GM12878 (cell line): ENCODE data around the gene LSM2. TPM values are rescaled to one million over a fixed set of nuclear protein-coding genes. Genes with fewer than 3 reads are reported as not detected.
"Not testable (repeated sequence)": the region's sequence is repeated elsewhere in the genome, so short reads cannot be mapped to it uniquely, and the experiment has no call there.

Experiments used
- ATAC-seq: fragments of 200-7000 bp; cut with Tn5 transposase; 3 replicates; pipeline ENCODE4 v1.9.1; 2020; ENCODE audit warnings: mild to moderate bottlenecking, moderate library complexity
- BruUV-seq: library from RNA; stranded (reverse); fragments of 400-500 nt; replicated peaks from 2 replicates; lab custom pipeline; 2021; lab: Mats Ljungman, UMichigan
- CTCF ChIA-PET: fragments of 300-600 bp; sonication (Branson Sonifier 250); formaldehyde crosslinking; extraction: SDS; loops from one replicate; lab custom pipeline; 2021; ENCODE audit warnings: inconsistent platforms; lab: Yijun Ruan, JAX
- POLR2A ChIA-PET: fragments of 350-600 bp; formaldehyde crosslinking; extraction: SDS; loops from one replicate; lab custom pipeline; 2021; ENCODE audit warnings: inconsistent platforms; lab: Charles Lee
- RAD21 ChIA-PET: fragments of 300-600 bp; sonication (Branson Sonifier 250); formaldehyde crosslinking; loops from one replicate; lab custom pipeline; 2023; ENCODE audit warnings: antibody characterized with exemption; ENCODE audit not compliant: unreplicated experiment; lab: Charles Lee
- SMC1A ChIA-PET: fragments of 300-600 bp; sonication (Branson Sonifier 250); formaldehyde crosslinking; loops from one replicate; lab custom pipeline; 2023; ENCODE audit not compliant: unreplicated experiment, uncharacterized antibody; lab: Charles Lee
- DNase-seq: peaks from one replicate; pipeline ENCODE4 v3.0.0-alpha.2; 2011; ENCODE audit warnings: low read depth, low spot score
- FAIRE-seq: peaks from 3 replicates; lab custom pipeline; 2011; peaks lifted over from hg19 to GRCh38; lab: Jason Lieb, UNC
- H2AFZ ChIP-seq: 2 replicates; pipeline ENCODE4 v1.6.0; 2011; ENCODE audit warnings: low read depth, low read length, control low read depth; ENCODE audit not compliant: control insufficient read depth
- H3K27ac ChIP-seq: 2 replicates; pipeline ENCODE4 v1.5.1; 2011; ENCODE audit warnings: control low read depth; ENCODE audit not compliant: control insufficient read depth, insufficient read depth
- H3K27me3 ChIP-seq, 2 experiments: replicated peaks in 1 of 2; 2 replicates each; pipeline versions ENCODE4 v1.6.0 to v1.6.1; 2011; ENCODE audit warnings: low read length in 1 of 2; ENCODE audit not compliant: control insufficient read depth in 2 of 2, insufficient read depth in 2 of 2
- H3K36me3 ChIP-seq, 2 experiments: 2 replicates each; pipeline ENCODE4 v1.5.1; 2011; ENCODE audit warnings: low read length in 1 of 2; ENCODE audit not compliant: control insufficient read depth in 2 of 2, insufficient read depth in 2 of 2
- H3K4me1 ChIP-seq: 2 replicates; pipeline ENCODE4 v1.6.1; 2011; ENCODE audit warnings: mild to moderate bottlenecking, low read length, moderate library complexity, mixed read lengths; ENCODE audit not compliant: control insufficient read depth, insufficient read depth
- H3K4me2 ChIP-seq: 2 replicates; pipeline ENCODE4 v1.6.0; 2011; ENCODE audit warnings: control low read depth; ENCODE audit not compliant: control insufficient read depth, insufficient read depth
- H3K4me3 ChIP-seq: fragments of 200-600 bp; sonication (generic); 2 replicates; pipeline ENCODE4 v1.5.1; 2016
- H3K79me2 ChIP-seq: 2 replicates; pipeline ENCODE4 v1.6.0; 2011; ENCODE audit warnings: low read length; ENCODE audit not compliant: control insufficient read depth, insufficient read depth
- H3K9ac ChIP-seq: 2 replicates; pipeline ENCODE4 v1.8.0; 2011; ENCODE audit warnings: low read length, control low read depth, mixed read lengths; ENCODE audit not compliant: control insufficient read depth, insufficient read depth
- H3K9me3 ChIP-seq: replicated peaks from 3 replicates; pipeline ENCODE4 v1.5.1; 2011; ENCODE audit warnings: mild to moderate bottlenecking, low read length; ENCODE audit not compliant: control insufficient read depth, insufficient read depth
- H4K20me1 ChIP-seq: 2 replicates; pipeline ENCODE4 v1.6.0; 2011; ENCODE audit not compliant: control insufficient read depth, insufficient read depth
- CBFB ChIP-seq: IDR thresholded peaks from 2 replicates; pipeline ENCODE4 v1.6.1; 2016; ENCODE audit warnings: antibody characterized with exemption, low read depth
- POU2F2 ChIP-seq: IDR thresholded peaks from 3 replicates; pipeline ENCODE4 v1.6.1; 2011; ENCODE audit warnings: low read depth, mild to moderate bottlenecking, low read length, borderline replicate concordance
- RCOR1 ChIP-seq: conservative IDR thresholded peaks from 2 replicates; pipeline ENCODE4 v1.6.1; 2012; ENCODE audit warnings: low read depth, low read length, improper control_type of control experiment
- WGBS: methylation state at CpG from one replicate; pipeline ENCODE4 v1.1.6; 2016; ENCODE audit warnings: low lambda C conversion rate; ENCODE audit not compliant: insufficient replicate concordance, insufficient coverage; ENCODE audit errors: missing lambda C conversion rate; 5-methylcytosine and 5-hydroxymethylcytosine counted together
- in situ Hi-C: fragments of 300-500 bp; cut with MboI; formaldehyde crosslinking; loops from 9 replicates; pipeline ENCODE4 v1.14.3; 2018; ENCODE audit warnings: mixed read lengths
- intact Hi-C: fragments of 100-400 bp; cut with micrococcal nuclease; formaldehyde crosslinking; loops from one replicate; pipeline ENCODE4 v1.14.2; 2022; ENCODE audit not compliant: unreplicated experiment
- polyA plus RNA-seq, 11 experiments: library from polyadenylated mRNA; depleted of rRNA in 4 of 11; unstranded in 6 of 11; stranded (reverse) in 5 of 11; fragments of >200 nt; fragmentation: Nextera tagmentation in 4 of 11; fragmentation: Illumina TruSeq in 1 of 11; extraction: Ambion mirVana in 4 of 11; extraction: Trizol in 1 of 11; gene quantifications; 1 replicate in 1 of 11; 2 replicates in 10 of 11; pipeline versions ENCODE4 v1.2.1 to v1.2.3, GENCODE V29; 2011 to 2016; ENCODE audit warnings: inconsistent platforms in 2 of 11, missing spikeins in 2 of 11, low read depth in 1 of 11
- total RNA-seq, 4 experiments: library from RNA; depleted of rRNA in 3 of 4; stranded (reverse); fragments of >200 nt in 3 of 4; fragmentation: Illumina TruSeq in 1 of 4; extraction: Trizol in 1 of 4; gene quantifications; 2 replicates each; pipeline versions ENCODE4 v1.2.1 to v1.2.3, GENCODE V29; 2013 to 2021
- TF ChIP-seq, protein P1 (sequence below): IDR thresholded peaks from 2 replicates; pipeline ENCODE4 v1.6.1; 2011; ENCODE audit warnings: mild to moderate bottlenecking, low read depth, low read length, moderate library complexity; ENCODE audit not compliant: insufficient replicate concordance
- TF ChIP-seq, protein P2 (sequence below): IDR thresholded peaks from 2 replicates; pipeline ENCODE4 v1.6.1; 2011; ENCODE audit warnings: low read depth, low read length, improper control_type of control experiment, borderline replicate concordance
- TF ChIP-seq, protein P3 (sequence below): fragments of 450-650 bp; IDR thresholded peaks from 2 replicates; pipeline ENCODE4 v1.6.1; 2017; ENCODE audit warnings: low read depth, mild to moderate bottlenecking, moderate library complexity

Gene LSM2
- total and polyA plus RNA-seq, 10 of the 15 experiments (the other 5 are each of a cell fraction or from before 2014, with no cell fraction given): 99.1 to 276 (median 153) TPM

DNA sequence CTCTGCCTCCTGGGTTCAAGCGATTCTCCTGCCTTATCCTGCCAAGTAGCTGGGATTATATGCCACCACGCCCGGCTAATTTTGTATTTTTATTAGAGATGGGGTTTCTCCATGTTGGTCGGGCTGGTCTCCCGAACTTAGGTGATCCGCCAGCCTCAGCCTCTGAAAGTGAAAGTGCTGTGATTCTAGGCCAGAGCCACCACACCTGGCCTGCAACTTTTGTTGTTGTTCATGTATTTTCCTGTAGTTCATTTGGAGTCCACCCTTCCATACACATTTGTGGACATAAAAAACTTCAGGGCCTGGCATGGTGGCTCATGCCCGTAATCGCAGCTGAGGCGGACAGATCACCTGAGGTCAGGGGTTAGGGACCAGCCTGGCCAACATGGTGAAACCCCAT lies 35.3 kb upstream of the LSM2 start (continued):
- TF ChIP-seq, protein P1, sequence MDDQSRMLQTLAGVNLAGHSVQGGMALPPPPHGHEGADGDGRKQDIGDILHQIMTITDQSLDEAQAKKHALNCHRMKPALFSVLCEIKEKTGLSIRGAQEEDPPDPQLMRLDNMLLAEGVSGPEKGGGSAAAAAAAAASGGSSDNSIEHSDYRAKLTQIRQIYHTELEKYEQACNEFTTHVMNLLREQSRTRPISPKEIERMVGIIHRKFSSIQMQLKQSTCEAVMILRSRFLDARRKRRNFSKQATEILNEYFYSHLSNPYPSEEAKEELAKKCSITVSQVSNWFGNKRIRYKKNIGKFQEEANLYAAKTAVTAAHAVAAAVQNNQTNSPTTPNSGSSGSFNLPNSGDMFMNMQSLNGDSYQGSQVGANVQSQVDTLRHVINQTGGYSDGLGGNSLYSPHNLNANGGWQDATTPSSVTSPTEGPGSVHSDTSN: no peak
- TF ChIP-seq RCOR1: no peak
- no peak for TF ChIP-seq POU2F2
- TF ChIP-seq, protein P2, sequence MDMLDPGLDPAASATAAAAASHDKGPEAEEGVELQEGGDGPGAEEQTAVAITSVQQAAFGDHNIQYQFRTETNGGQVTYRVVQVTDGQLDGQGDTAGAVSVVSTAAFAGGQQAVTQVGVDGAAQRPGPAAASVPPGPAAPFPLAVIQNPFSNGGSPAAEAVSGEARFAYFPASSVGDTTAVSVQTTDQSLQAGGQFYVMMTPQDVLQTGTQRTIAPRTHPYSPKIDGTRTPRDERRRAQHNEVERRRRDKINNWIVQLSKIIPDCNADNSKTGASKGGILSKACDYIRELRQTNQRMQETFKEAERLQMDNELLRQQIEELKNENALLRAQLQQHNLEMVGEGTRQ: no peak
- TF ChIP-seq, protein P3, sequence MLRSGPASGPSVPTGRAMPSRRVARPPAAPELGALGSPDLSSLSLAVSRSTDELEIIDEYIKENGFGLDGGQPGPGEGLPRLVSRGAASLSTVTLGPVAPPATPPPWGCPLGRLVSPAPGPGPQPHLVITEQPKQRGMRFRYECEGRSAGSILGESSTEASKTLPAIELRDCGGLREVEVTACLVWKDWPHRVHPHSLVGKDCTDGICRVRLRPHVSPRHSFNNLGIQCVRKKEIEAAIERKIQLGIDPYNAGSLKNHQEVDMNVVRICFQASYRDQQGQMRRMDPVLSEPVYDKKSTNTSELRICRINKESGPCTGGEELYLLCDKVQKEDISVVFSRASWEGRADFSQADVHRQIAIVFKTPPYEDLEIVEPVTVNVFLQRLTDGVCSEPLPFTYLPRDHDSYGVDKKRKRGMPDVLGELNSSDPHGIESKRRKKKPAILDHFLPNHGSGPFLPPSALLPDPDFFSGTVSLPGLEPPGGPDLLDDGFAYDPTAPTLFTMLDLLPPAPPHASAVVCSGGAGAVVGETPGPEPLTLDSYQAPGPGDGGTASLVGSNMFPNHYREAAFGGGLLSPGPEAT: no peak
- TF ChIP-seq CBFB: no peak

DNA sequence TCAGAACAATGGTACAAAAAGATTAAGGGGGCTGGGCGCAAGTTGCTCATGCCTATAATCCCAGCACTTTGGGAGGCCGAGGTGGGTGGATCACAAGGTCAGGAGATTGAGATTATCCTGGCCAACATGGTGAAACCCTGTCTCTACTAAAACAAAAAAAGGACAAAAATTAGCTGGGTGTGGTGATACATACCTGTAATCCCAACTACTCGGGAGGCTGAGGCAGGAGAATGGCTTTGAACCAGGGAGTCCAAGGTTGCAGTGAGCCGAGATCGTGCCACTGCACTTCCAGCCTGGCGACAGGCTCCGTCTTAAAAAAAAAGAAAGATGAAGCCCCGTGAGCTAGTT lies 33.0 kb upstream of the LSM2 start:
- ATAC-seq, H4K20me1 ChIP-seq, H3K27ac ChIP-seq, H3K27me3 ChIP-seq, DNase-seq, H3K9me3 ChIP-seq, FAIRE-seq, intact Hi-C loops, H3K4me2 ChIP-seq, H3K4me3 ChIP-seq, H3K9ac ChIP-seq, BruUV-seq, H2AFZ ChIP-seq: not testable (repeated sequence)
- Histone ChIP-seq H3K79me2 (peaks cover 46% of the 10 kb centered on the region), H3K36me3 (peaks cover 10 to 24% of the 10 kb centered on the region in 2 experiments), H3K4me1 (peaks cover 13% of the 10 kb centered on the region)
- 90% methylated on average over 8 of the region's 8 CpGs for WGBS
- ChIA-PET RAD21 (interaction anchor here (1.7 kb wide), 1 partner anchor 23 kb away, joined by 4 read pairs; the partner anchor contains the start of gene NEU1), CTCF (interaction anchor here (0.7 to 1.5 kb wide), 4 partner anchors 23 to 160 kb away, joined by 3 to 5 read pairs (median 3); partner anchors contain the start of gene NEU1), POLR2A (interaction anchor here (0.6 to 10.9 kb wide), 4 partner anchors 9 to 102 kb away, joined by 3 to 122 read pairs (median 6); partner anchors contain the start of genes CLIC1 and MSH5), SMC1A (interaction anchor here (0.9 to 2.3 kb wide), 4 partner anchors 23 to 112 kb away, joined by 3 to 13 read pairs (median 4); partner anchors contain the start of gene NEU1)
- in situ Hi-C loops: loop anchor here (10.0 kb wide), 1 partner anchor 295 kb away; the partner anchor contains the start of genes ATP6V1G2, DDX39B and NFKBIL1
